Caco-2 (cell line): ENCODE results near the gene ZMYND8. TPM values are rescaled to one million over a fixed set of nuclear protein-coding genes. Genes with fewer than 3 reads are reported as not detected.

Experiments used
- BruUV-seq: library from RNA; stranded (reverse); fragments of 400-500 nt; replicated peaks from 2 replicates; lab custom pipeline; 2021; lab: Mats Ljungman, UMichigan
- CTCF ChIA-PET: fragments of 300-600 bp; sonication (Branson Sonifier 250); formaldehyde crosslinking; loops from one replicate; lab custom pipeline; 2022; ENCODE audit warnings: antibody characterized with exemption; lab: Charles Lee
- POLR2A ChIA-PET: fragments of 300-600 bp; sonication (Branson Sonifier 250); formaldehyde crosslinking; loops from one replicate; lab custom pipeline; 2022; ENCODE audit warnings: antibody characterized with exemption; lab: Charles Lee
- DNase-seq, 2 experiments: peaks; one replicate each; pipeline versions ENCODE4 v3.0.0 to v3.0.0-alpha.2; 2020 to 2022
- H3K27me3 ChIP-seq: replicated peaks from 2 replicates; pipeline ENCODE4 v1.6.0; 2011; ENCODE audit warnings: low read length; ENCODE audit not compliant: control insufficient read depth, insufficient read depth
- H3K36me3 ChIP-seq: 2 replicates; pipeline ENCODE4 v1.5.1; 2011; ENCODE audit warnings: low read length; ENCODE audit not compliant: control insufficient read depth, insufficient read depth
- H3K4me1 ChIP-seq: fragments of 250-450 bp; sonication (Bioruptor Pico); 2 replicates; pipeline ENCODE4 v1.5.1; 2020; ENCODE audit warnings: mild to moderate bottlenecking
- H3K4me3 ChIP-seq: 2 replicates; pipeline ENCODE4 v1.5.1; 2011; ENCODE audit warnings: low read depth, mild to moderate bottlenecking, control low read depth, low read length
- H3K9me3 ChIP-seq: fragments of 250-450 bp; sonication (Bioruptor Pico); 2 replicates; pipeline ENCODE4 v1.5.1; 2020; ENCODE audit warnings: mild to moderate bottlenecking, moderate library complexity
- H3K27ac Mint-ChIP-seq: one replicate; pipeline ENCODE4 v1.8.0; 2022; ENCODE audit warnings: mixed read lengths; ENCODE audit not compliant: unreplicated experiment
- H3K27me3 Mint-ChIP-seq: one replicate; pipeline ENCODE4 v1.8.0; 2022; ENCODE audit warnings: mixed read lengths; ENCODE audit not compliant: insufficient read depth, unreplicated experiment
- H3K36me3 Mint-ChIP-seq: one replicate; pipeline ENCODE4 v1.8.0; 2022; ENCODE audit warnings: mild to moderate bottlenecking, mixed read lengths; ENCODE audit not compliant: insufficient read depth, unreplicated experiment
- H3K4me1 Mint-ChIP-seq: one replicate; pipeline ENCODE4 v1.8.0; 2022; ENCODE audit warnings: low read depth, mixed read lengths; ENCODE audit not compliant: unreplicated experiment
- H3K4me3 Mint-ChIP-seq: one replicate; pipeline ENCODE4 v1.8.0; 2022; ENCODE audit warnings: mild to moderate bottlenecking, moderate library complexity, mixed read lengths; ENCODE audit not compliant: unreplicated experiment
- H3K9me3 Mint-ChIP-seq: one replicate; pipeline ENCODE4 v1.8.0; 2022; ENCODE audit warnings: mixed read lengths; ENCODE audit not compliant: unreplicated experiment
- CTCF ChIP-seq, 2 experiments: fragments of 200-600 bp in 1 of 2; IDR thresholded peaks; 1 replicate in 1 of 2; 2 replicates in 1 of 2; pipeline versions ENCODE4 v1.5.1 to v1.8.0; 2011 to 2022; ENCODE audit warnings: antibody characterized with exemption in 1 of 2, control low read depth in 1 of 2, inconsistent platforms in 1 of 2, low read depth in 1 of 2, low read length in 1 of 2, mild to moderate bottlenecking in 1 of 2, moderate library complexity in 1 of 2; ENCODE audit not compliant: insufficient read depth in 1 of 2, severe bottlenecking in 1 of 2, unreplicated experiment in 1 of 2
- intact Hi-C: fragments of 100-400 bp; cut with micrococcal nuclease; formaldehyde crosslinking; loops from one replicate; pipeline ENCODE4 v1.10.0; 2022; ENCODE audit not compliant: unreplicated experiment
- total RNA-seq: library from RNA; stranded (reverse); gene quantifications from 2 replicates; pipeline ENCODE4 v1.2.3, GENCODE V29; 2022

The ZMYND8 gene
- total RNA-seq, 1 experiment from 2014 or later, result 194 TPM

GRCh38 chr20:47276251-47276650, 80.2 kb downstream of the ZMYND8 start:
- H3K27me3 ChIP-seq, result no peaks in the 10 kb centered on the region
- TF ChIP-seq CTCF (IDR thresholded peaks at IDR 0.05; ENCODE audit: insufficient read depth in 1 of 2, low read depth in 1 of 2, low read length in 1 of 2, severe bottlenecking in 1 of 2, unreplicated experiment in 1 of 2), result no peak
- Mint-ChIP-seq H3K4me3 (no peak overlapping the region), H3K4me1 (peaks cover 23% of the 10 kb centered on the region), H3K36me3 (peaks cover 100% of the 10 kb centered on the region), H3K27ac (peak overlapping the region; percentile 20), H3K27me3 (no peaks in the 10 kb centered on the region), H3K9me3 (no peaks in the 10 kb centered on the region)
- H3K36me3 ChIP-seq, result peaks cover 14% of the 10 kb centered on the region
- peaks cover 7% of the 10 kb centered on the region for H3K4me1 ChIP-seq
- CTCF ChIA-PET, result interaction anchor here (0.7 to 6.5 kb wide), 3 partner anchors 107 to 1918 kb away, joined by 3 to 261 read pairs (median 12); no protein-coding TSS in a partner anchor
- no peak for DNase-seq
- POLR2A ChIA-PET, result no interaction called here
- H3K4me3 ChIP-seq, result no peak overlapping the region
- no peaks in the 10 kb centered on the region for H3K9me3 ChIP-seq
- intact Hi-C loops, result loop anchor here (10.0 kb wide), 1 partner anchor 229 kb away; the partner anchor contains the start of gene NCOA3
- BruUV-seq, result no TSS peak

- Mint-ChIP-seq H3K27me3 (no peaks in the 10 kb centered on the region), H3K27ac (peak overlapping the region; percentile 20), H3K4me3 (no peak overlapping the region), H3K9me3 (no peaks in the 10 kb centered on the region), H3K36me3 (peaks cover 100% of the 10 kb centered on the region), H3K4me1 (peaks cover 23% of the 10 kb centered on the region)
- intact Hi-C loops, result loop anchor here (10.0 kb wide), 1 partner anchor 229 kb away; the partner anchor contains the start of gene NCOA3
- BruUV-seq, result no TSS peak
- POLR2A ChIA-PET, result interaction anchor here (0.6 to 0.7 kb wide), 2 partner anchors 108 to 136 kb away, joined by 4 to 6 read pairs; no protein-coding TSS in a partner anchor
- no peaks in the 10 kb centered on the region for H3K9me3 ChIP-seq
- H3K4me3 ChIP-seq, result no peak overlapping the region
- CTCF ChIA-PET, result interaction anchor here (0.7 to 6.5 kb wide), 3 partner anchors 83 to 1919 kb away, joined by 3 to 261 read pairs (median 47); partner anchors contain the start of gene ZMYND8
- H3K36me3 ChIP-seq, result peaks cover 16% of the 10 kb centered on the region
- H3K27me3 ChIP-seq, result no peaks in the 10 kb centered on the region
- no peak for DNase-seq
- H3K4me1 ChIP-seq, result peaks cover 7% of the 10 kb centered on the region
- TF ChIP-seq CTCF (IDR thresholded peaks at IDR 0.05; ENCODE audit: insufficient read depth in 1 of 2, low read depth in 1 of 2, low read length in 1 of 2, severe bottlenecking in 1 of 2, unreplicated experiment in 1 of 2), result no peak
These were observed 81.0 kb downstream of the ZMYND8 start for GRCh38 chr20:47275548-47275947.

DNA sequence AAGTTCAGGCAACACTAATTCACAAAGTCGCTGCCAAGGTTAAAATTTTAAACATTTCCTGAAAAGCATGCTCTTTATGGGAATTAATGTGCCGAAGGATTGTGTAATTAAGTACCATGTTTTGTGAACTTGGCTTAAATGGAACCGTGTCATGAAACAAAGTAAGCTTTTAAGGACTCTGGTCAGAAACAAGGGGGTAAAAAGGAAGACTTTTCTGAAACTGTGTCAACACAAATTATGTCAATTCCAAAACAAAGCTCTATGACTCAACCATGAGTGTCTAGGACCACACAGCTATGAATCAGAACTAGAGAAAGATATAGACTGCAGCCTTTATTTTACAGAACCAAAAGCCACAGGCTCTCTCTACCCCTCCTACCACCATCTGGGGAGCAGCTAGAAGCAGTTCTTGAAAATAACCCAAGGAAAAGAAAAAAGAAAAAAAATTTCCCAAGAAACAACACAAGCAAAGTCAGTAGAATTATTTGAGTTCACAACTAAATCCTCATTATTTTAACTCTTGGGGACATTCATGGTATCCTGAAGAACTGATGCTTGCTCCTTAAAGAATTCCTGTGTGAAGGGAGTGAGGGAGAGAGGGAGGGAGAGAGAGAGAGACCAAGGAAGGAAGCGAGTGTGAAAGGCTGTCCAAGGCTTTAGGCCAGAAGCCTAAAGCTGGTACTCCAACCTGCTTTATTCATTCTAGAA, 81.9 kb downstream of the ZMYND8 start:
- intact Hi-C loops, result loop anchor here (10.0 kb wide), 1 partner anchor 230 kb away; the partner anchor contains the start of gene NCOA3
- Mint-ChIP-seq H3K4me3 (no peak overlapping the region), H3K27me3 (no peaks in the 10 kb centered on the region), H3K36me3 (peaks cover 100% of the 10 kb centered on the region), H3K27ac (peak overlapping the region; percentile 20), H3K4me1 (peaks cover 23% of the 10 kb centered on the region), H3K9me3 (no peaks in the 10 kb centered on the region)
- Histone ChIP-seq H3K27me3 (no peaks in the 10 kb centered on the region), H3K4me3 (no peak overlapping the region), H3K4me1 (peaks cover 7% of the 10 kb centered on the region), H3K36me3 (peaks cover 19% of the 10 kb centered on the region), H3K9me3 (no peaks in the 10 kb centered on the region)
- BruUV-seq, result no TSS peak
- POLR2A ChIA-PET, result interaction anchor here (0.7 to 2.3 kb wide), 3 partner anchors 84 to 135 kb away, joined by 6 to 16 read pairs (median 11); no protein-coding TSS in a partner anchor
- no peak for DNase-seq
- CTCF ChIA-PET, result interaction anchor here (0.6 to 6.5 kb wide), 7 partner anchors 9 to 124 kb away, joined by 3 to 261 read pairs (median 3); partner anchors contain the start of gene ZMYND8
- no peak for TF ChIP-seq CTCF (IDR thresholded peaks at IDR 0.05; ENCODE audit: insufficient read depth in 1 of 2, low read depth in 1 of 2, low read length in 1 of 2, severe bottlenecking in 1 of 2, unreplicated experiment in 1 of 2)
